PC-3 (cell line): ENCODE data around the gene ZNF189.

Source experiments
- CTCF ChIP-seq: fragments of 300-600 bp; sonication (generic); conservative IDR thresholded peaks from 2 replicates; pipeline ENCODE4 v1.5.1; 2017; ENCODE audit warnings: antibody characterized with exemption, low read depth, mild to moderate bottlenecking, low read length
- EZH2 ChIP-seq: fragments of 300-600 bp; sonication (generic); IDR thresholded peaks from one replicate; pipeline ENCODE4 v1.6.1; 2017; ENCODE audit warnings: antibody characterized with exemption, mild to moderate bottlenecking, low read length; ENCODE audit not compliant: unreplicated experiment

DNA sequence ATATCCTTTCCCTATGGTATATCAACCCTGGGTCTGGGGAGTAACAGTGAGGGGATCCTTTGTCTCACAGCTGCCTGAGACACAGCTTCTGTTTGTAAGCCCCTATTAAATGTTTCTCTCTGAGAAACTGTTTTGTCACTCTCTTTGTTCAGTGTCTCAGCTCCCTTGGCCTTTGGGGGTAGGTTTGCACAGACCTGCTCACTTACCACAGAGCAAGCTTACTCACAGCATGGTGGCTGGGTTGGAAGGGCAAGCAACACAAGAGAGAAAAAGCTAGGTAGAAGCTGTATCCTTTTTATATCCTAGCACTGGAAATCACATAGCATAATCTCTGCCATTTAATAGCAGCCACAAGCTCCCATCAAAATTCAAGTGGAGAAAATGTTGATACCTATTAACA lies 18.4 kb upstream of the ZNF189 start:
- TF ChIP-seq CTCF: no peak
- TF ChIP-seq EZH2: no peak
